HUDEP-2 (cell line): ENCODE measurements around the gene PLOD3.
A peak's percentile ranks its signal among the peaks of the same experiment; 100 is the strongest.
"Not testable (repeated sequence)": the region's sequence is repeated elsewhere in the genome, so short reads cannot be mapped to it uniquely, and the experiment has no call there.

Source experiments
- DNase-seq, 76 experiments: peaks; one replicate each; lab custom pipeline; 2025; ENCODE audit not compliant: unreplicated experiment in 76 of 76; lab: John Stamatoyannopoulos, UW

PLOD3 gene

DNA sequence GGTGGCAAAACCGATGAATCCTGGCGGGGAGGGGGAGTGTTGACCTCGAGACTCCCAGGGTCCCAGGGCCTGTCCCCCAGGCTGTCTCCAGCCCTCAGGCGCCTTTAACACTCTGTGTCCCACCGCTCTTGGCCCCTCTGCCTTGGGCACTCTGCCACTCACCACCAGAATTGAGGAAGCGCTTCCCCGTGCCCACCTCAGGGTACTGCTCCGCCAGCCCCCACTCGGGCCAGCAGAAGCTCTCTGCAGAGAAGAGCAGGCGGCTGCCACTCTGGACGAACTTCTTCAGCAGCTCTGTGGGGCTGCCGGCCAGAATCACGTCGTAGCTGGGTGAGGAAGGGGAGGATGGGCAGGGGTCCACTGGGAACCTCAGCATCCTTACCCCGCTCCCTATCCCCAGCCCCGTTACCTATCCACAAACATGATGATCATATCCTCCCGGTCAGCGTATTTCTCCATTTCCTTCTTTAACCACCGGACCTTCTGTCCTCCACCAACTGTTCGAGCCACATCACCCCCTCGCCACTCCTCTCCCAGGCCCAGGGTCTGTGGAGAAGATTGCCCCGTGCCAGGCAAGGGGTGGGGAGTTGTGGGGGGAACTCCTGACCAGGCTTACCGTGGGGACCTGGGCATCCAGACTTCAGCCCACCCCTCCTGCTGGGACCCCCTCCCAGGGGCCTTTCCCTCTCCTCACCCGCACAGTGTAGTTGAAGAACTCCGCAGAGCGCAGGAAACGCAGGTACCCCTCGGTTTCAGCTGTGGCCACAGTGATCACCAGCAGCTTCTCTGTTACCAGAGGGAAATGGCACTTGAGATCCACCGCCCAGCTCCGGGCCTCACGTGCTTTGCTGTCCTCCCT, 1.2 kb downstream of the PLOD3 start:
- peak in 7 of 76 experiments; percentile 5 to 26 (median 12) for DNase-seq

DNA sequence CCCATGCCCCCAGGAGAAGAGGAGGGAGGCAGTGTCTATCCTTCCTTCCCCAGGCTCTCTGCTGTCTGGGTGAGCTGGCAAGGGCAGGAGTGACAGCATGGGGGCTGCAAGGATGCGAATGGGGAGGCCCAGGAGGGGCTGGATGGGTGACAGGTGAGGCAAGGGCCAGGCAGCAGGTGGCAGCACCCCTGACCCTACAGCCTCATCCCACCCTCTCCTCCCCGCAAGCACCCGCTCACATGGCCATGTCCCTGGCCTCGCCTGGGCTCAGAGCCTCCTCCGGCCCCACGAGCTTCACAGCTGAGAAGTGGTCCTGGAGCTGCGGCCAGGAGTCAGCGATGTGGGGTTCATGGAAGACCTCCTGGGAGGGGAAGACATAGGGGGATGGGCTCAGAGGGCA, 5.4 kb downstream of the PLOD3 start:
- no peak for DNase-seq

GRCh38 chr7:101211501-101211900, 5.9 kb downstream of the PLOD3 start:
- DNase-seq, result no peak

- DNase-seq, result no peak
Observed at GRCh38 chr7:101210143-101210542, 7.2 kb downstream of the PLOD3 start.

DNA sequence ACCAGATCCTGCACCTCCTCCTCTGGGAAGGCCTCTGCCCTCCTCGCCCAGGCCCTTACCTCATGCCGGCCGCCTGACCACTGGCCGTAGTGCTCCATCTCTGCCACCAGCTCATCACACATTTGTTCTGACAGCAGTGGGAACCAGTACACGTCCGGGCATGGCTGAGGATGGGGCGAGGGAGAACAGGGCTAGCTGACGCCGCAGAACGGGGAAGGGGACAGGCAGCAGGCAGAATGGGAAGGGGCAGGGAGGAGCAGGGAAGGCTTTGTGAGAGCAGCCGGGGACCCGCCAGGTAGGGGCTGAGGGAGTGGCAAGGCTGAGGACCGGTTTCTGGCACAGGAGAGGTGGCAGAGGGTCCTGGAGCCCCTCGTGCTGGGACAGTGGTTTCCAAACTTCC, 8.6 kb downstream of the PLOD3 start:
- DNase-seq, result no peak

- DNase-seq, result no peak
Observed at GRCh38 chr7:101207459-101207858, 9.9 kb downstream of the PLOD3 start.

- no peak for DNase-seq
Observed at GRCh38 chr7:101206665-101207042, 10.7 kb downstream of the PLOD3 start.

DNA sequence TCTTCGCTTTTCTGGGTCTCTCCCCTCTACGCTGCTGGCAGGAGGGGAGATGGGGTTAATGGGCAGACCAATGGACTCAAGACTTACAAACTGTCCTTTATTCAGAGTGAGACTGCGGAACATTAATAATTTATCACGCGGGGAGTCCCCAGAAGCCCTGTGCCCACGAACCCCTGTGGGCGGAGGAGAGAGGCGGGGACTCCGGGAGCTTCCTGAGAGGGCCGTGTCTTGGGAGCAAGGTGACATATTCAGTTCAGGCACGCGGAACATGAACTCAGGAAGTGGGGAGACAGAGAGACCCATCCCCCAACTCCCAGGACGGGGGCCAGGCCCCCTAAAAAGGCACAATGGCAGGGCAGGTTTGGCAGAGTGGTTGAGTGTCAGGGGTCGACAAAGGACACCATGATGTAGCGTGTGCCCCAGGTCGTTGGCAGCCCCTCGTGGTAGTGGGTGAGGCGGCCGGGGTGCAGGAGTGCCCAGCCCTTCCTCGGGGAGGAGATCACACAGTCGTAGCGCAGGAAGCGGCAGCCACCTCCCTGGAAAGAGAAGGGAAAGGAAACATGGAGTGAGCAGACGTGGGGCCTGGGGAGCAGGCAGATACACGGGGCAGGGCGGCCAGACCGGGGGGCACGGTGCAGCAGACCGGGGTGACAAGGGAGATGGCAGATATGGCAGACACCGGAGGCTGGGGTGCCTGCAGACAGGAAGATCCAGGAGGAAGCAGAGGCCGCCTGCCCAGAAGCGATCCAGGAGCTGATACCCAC, 11.3 kb downstream of the PLOD3 start:
- no peak for DNase-seq

DNA sequence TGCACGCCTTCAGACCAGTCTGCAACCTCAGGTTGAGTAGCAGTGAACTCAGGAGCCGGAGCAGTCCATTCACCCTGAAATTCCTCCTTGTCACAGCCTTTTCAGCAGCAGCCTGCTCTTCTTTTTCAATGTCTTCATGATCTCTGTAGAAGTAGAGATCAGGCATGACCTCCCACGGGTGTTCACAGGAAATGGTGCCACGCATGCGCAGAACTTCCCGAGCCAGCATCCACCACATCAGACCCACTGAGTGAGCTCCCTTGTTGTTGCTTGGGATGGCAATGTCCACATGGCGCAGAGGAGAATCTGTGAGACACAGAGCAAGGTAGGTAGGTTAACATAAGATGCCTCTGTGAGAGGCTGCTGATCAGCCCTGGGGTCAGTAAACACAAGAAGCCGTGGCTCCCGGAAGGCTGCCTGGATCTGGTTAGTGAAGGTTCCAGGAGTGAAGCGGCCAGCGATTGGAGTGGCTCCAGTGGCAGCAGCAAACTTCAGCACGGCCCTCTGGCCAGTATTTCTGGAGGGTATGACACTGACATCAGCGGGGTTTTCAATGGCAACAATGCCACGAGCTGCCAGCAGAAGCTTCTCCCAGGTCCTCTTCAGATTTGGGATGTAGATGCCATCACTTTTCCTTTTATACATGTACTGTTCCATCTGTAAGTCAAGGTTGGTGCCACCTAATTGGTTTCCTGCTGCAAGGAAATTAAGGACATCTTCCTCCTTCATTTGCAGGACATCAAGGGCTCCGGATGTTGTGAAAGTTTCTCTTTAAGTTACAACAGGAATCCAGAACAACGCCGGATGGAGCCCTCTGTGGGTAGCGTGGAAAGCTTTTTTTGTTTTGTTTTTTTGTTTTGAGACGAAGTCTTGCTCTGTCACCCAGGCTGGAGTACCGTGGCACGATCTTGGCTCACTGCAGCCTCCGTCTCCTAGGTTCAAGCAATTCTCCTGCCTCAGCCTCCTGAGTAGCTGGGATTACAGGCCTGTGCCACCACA, 13.3 kb downstream of the PLOD3 start:
- DNase-seq, result not testable (repeated sequence)

DNA sequence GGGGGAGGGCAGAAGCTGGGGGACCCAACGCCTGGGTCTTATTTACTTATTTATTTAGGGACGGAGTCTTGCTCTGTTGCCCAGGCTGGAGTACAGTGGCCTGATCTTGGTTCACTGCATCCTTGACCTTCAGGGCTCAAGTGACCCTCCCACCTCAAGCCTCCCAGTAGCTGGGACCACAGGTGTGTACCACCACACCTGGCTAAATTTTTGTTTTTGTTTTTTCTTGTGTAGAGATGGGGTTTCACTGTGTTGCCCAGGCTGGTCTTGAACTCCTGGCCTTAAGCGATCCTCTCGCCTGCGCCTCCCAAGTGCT, 14.8 kb downstream of the PLOD3 start:
- no peak for DNase-seq

GRCh38 chr7:101201695-101202602, 15.4 kb downstream of the PLOD3 start:
- DNase-seq, result no peak

DNA sequence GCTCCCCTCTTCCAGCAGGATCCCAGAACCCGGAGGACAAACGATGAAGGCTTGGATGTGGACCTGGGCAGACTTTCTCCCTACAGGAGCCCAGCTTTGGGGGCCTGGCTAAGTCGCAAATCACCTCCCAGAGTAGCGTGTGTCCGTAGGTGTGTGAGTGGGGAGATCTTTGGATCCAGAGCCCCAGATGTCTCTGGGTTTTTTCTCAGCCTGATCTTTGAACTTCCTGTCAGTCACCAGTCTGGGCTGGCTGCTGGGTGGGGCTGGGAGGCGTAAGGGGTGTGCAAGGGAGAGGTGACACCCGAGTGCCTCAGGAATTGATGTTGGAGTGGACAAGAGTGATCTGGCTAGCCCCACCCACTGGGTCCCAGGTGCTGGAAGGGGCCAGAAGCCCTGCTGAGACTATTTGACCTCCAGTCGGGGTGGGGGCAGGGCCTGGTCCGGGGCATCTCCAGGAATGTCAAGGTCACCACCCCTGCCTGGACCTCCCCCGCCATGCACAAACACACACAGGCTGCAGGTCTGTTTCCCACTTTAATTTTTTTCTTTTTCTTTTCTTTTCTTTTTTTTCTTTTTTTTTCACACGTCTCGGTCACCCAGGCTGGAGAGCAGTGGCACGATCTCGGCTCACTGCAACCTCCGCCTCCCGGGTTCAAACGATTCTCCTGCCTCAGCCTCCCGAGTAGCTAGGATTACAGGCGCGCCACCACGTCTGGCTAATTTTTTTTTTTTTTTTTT, 16.4 kb downstream of the PLOD3 start, which contains the start of gene MOGAT3:
Gene MOGAT3, minus strand, starts transcription at position 175 of the 738 bp plus-strand sequence. CDS start 182 bp downstream, outside the sequence.
- peak in 1 of 76 experiments; percentile 2 for DNase-seq

DNA sequence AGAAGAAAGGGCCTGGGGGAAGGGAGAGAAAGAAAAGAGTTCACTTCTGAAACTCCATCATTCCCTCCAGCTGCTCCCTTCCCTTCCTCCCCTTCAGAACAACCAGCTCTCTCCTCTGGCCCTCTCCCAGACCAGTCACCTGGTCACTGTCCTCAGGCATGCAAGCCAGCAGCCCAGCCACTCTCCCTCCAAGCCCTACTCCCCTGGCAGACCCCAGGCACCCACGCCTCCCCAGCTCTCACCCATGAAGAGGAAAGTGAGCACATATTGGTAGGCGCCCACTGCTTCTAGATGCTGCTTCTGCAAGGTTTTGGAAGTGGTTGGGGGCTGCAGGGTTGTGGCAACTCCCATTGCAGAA, 16.9 kb downstream of the PLOD3 start:
- DNase-seq, result no peak

DNA sequence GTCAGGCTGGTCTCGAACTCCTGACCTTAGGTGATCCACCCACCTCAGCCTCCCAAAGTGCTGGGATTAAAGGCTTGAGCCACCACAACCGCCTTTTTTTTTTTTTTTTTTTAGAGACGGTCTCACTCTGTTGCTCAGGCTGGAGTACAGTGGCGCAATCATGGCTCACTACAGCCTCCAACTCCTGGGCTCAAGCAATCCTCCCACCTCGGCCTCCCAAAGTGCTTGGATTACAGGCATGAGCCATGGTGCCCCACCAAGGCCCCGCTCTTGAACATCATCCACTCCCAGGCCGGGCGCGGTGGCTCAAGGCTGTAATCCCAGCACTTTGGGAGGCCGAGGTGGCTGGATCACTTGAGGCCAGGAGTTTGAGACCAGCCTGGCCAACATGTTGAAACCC, 17.9 kb downstream of the PLOD3 start:
- DNase-seq, result not testable (repeated sequence)

DNA sequence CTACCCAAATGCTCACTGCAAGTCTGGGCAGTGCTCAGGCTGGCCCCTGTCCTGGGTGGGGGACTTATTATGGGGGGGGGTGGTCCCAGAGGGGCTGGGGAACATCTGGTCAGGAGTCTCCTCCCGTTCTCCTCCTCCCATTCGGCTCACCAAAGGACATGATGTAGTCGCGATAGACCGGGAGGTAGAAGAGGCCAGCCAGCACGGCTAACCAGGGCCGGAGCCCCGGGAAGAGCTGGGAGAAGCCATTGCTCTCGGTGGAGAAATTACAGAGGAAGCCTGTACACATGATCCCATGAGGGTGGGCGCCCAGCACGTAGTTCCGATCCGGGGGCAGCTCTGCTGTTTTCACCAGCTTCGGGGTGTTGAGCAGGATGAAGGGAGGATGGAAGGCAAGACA, 18.9 kb downstream of the PLOD3 start:
- DNase-seq, result no peak

DNA sequence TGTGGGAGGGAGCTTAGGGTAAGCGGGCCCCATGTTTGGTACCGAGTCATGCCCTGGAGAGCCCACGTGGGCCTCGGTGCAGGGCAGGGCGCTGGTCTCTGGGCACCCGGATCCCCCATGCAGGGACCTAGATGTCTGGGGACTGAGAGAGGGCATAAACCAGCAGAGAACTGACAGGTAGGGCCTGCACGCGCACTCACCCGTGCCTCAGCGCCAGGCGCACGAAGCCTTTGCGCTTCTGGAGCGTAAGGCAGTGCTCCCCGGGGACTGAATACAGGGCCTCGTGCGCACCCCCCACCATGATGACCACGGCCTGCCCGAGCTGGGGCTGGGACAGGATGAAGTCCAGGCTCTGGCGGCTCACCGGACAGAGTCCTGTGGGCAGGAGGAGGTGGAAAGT, 19.4 kb downstream of the PLOD3 start:
- DNase-seq, result no peak

DNA sequence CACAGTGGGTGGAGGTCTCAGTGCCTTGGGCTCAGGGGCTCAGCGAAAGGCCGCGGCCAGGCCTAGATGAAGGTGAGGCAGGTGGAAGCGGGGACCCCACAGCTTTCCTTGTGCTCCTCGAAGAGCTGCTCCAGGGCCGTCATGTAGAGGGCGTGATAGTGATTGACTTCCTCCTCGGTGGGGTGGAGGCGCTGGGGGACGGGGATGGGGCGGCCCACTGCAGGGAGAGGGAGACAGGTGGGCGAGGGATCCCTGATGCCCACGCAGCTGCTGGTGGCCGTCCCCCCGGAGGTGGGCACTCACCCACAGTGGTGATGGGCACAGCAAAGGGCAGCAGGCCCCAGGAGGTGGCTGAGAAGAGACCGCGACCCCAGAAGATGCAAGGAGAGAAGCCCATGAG, 21.5 kb downstream of the PLOD3 start:
- no peak for DNase-seq

GRCh38 chr7:101189109-101189508, 28.3 kb downstream of the PLOD3 start:
- DNase-seq, result no peak

DNA sequence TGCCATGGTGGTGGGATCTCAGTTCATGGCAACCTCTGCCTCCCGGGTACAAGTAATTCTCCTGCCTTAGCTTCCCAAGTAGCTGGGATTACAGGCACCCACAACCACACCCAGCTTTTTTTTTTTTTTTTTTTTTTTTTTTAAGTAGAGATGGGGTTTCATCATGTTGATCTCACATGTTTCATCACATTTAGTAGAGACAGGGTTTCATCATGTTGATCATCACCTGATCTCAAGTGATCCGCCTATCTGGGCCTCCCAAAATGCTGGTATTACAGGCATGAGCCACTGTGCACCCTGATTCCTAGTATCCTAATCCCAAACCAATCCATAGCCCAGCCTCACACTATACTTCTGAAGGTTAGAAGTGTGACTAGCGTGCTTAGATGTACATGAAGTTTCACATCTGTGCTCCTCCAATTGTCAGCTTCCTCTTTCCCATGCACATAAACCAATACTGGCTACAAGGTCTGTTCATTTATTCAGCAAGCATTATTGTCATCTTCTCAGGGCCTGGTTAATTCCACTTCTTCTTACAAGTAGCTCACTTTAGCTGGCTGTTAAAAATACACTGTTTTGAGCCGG, 30.4 kb downstream of the PLOD3 start:
- DNase-seq, result no peak
